Ovary (tissue), 3 donors: ENCODE measurements around the gene TRAK1.

ENCODE experiments used
- EP300 ChIP-seq: sonication (generic); formaldehyde crosslinking; IDR thresholded peaks from one replicate; pipeline ENCODE4 v1.6.1; 2017; ENCODE audit warnings: antibody characterized with exemption
- POLR2A ChIP-seq: fragments of 450-650 bp; IDR thresholded peaks from one replicate; pipeline ENCODE4 v1.6.1; 2017; ENCODE audit warnings: antibody characterized with exemption, mild to moderate bottlenecking, moderate library complexity
- TF ChIP-seq, protein P1 (sequence below), 3 donors: fragments of 450-650 bp in 2 of 3; fragments of 200-600 bp in 1 of 3; IDR thresholded peaks; one replicate each; pipeline versions ENCODE4 v1.5.1 to v1.8.0; 2016 to 2022; ENCODE audit warnings: antibody characterized with exemption in 3 of 3, mild to moderate bottlenecking in 1 of 3
- donor health status: DM: no; HTN: no; CAD: no.

DNA sequence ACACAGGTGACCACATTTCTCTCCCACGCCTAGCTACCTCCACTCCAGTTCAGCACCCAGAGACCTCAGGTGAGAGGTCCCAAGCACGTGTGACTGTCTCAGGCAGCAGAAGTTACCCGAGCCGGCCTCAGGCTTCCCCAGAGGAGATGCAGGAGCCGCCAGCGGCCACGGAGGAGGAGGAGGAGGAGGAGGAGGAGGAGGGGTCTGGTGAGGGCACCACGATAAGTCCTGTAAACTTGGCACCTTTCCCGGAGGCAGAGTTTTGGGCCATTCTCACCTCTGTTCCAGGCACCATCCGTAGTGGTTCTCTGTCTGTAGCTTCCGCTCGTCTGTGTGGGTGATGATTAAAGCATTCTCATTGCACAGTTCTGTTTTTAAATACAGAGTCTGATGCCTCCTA, 118.8 kb downstream of the TRAK1 start:
- TF ChIP-seq, protein P1, sequence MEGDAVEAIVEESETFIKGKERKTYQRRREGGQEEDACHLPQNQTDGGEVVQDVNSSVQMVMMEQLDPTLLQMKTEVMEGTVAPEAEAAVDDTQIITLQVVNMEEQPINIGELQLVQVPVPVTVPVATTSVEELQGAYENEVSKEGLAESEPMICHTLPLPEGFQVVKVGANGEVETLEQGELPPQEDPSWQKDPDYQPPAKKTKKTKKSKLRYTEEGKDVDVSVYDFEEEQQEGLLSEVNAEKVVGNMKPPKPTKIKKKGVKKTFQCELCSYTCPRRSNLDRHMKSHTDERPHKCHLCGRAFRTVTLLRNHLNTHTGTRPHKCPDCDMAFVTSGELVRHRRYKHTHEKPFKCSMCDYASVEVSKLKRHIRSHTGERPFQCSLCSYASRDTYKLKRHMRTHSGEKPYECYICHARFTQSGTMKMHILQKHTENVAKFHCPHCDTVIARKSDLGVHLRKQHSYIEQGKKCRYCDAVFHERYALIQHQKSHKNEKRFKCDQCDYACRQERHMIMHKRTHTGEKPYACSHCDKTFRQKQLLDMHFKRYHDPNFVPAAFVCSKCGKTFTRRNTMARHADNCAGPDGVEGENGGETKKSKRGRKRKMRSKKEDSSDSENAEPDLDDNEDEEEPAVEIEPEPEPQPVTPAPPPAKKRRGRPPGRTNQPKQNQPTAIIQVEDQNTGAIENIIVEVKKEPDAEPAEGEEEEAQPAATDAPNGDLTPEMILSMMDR (IDR thresholded peaks at IDR 0.05): no peak
- TF ChIP-seq POLR2A: no peak
- no peak for TF ChIP-seq EP300
